ENCODE results near the gene MPST.

The MPST gene

GRCh38 chr22:37057226-37057625 is 37.7 kb downstream of the MPST start:
- Mint-ChIP-seq H3K36me3 (peaks cover 79% of the 10 kb centered on the region), H3K27ac (no peak overlapping the region), H3K4me1 (peaks cover 47% of the 10 kb centered on the region), H3K4me3 (no peak overlapping the region), H3K9me3 (no peaks in the 10 kb centered on the region)
- ATAC-seq (no peak), DNase-seq (ENCODE audit: low spot score in 2 of 2) (no peak)

DNA sequence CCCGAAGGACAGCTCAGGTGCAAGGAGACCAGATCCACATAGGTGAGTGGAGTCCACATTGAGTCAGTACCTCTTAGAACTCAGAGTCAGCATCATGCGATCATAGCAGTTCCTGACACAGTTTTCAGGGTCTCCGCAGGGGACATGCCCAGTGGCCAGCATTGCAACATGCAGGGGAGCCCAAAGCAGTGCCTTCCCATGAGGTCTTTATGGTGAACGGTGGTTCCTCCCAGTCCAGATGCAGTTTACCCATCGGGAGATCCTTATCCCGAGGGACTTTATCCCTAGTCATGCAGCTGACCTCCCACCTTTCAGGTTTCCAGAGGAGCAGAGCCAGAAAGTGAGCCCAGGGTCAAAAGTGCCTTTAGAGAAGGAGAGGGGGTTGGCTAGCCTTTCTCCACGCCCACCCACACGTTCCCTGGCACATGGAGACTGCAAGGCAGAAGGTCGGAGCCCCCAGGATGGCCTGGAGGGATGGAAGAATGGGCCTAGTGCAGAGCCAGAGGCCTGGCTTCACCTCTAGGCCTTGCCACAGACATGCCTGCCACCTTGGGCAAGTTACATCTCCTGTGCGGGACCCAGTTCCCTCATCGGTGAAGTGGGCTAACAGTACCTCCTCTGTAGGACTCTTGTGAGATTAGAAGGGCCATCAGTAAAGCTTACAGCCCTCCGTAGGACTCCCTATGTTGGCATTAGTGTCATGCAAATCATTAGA is 38.4 kb downstream of the MPST start:
- DNase-seq (ENCODE audit: low spot score in 2 of 2) (no peak), ATAC-seq (no peak)
- Mint-ChIP-seq H3K4me1 (peaks cover 45% of the 10 kb centered on the region), H3K27ac (peak overlapping the region; percentile 17), H3K4me3 (no peak overlapping the region), H3K9me3 (no peaks in the 10 kb centered on the region), H3K36me3 (peaks cover 86% of the 10 kb centered on the region)

- DNase-seq (ENCODE audit: low spot score in 2 of 2), result no peak
- Mint-ChIP-seq H3K9me3 (no peaks in the 10 kb centered on the region), H3K4me1 (peaks cover 41% of the 10 kb centered on the region), H3K27ac (no peak overlapping the region), H3K36me3 (peaks cover 93% of the 10 kb centered on the region), H3K4me3 (no peak overlapping the region)
- ATAC-seq, result no peak
Observed at GRCh38 chr22:37058917-37059701, 39.6 kb downstream of the MPST start.

- peak overlapping the region; percentile 74 for H3K4me3 Mint-ChIP-seq
- ATAC-seq (peak; percentile 58), DNase-seq (ENCODE audit: low spot score in 2 of 2) (no peak)
- H3K36me3 Mint-ChIP-seq, result peaks cover 96% of the 10 kb centered on the region
- H3K9me3 Mint-ChIP-seq, result no peaks in the 10 kb centered on the region
- H3K27ac Mint-ChIP-seq, result peak overlapping the region; percentile 88
- peaks cover 48% of the 10 kb centered on the region for H3K4me1 Mint-ChIP-seq
Observed at GRCh38 chr22:37059876-37060449, 40.4 kb downstream of the MPST start.

GRCh38 chr22:37060801-37061610 is 41.5 kb downstream of the MPST start:
- peaks cover 100% of the 10 kb centered on the region for H3K36me3 Mint-ChIP-seq
- peaks cover 48% of the 10 kb centered on the region for H3K4me1 Mint-ChIP-seq
- peak overlapping the region; percentile 88 for H3K27ac Mint-ChIP-seq
- no peaks in the 10 kb centered on the region for H3K9me3 Mint-ChIP-seq
- H3K4me3 Mint-ChIP-seq, result peak overlapping the region; percentile 74
- ATAC-seq (peak; percentile 82), DNase-seq (ENCODE audit: low spot score in 2 of 2) (peak; percentile 44 to 78)

GRCh38 chr22:37061611-37062375 is 42.3 kb downstream of the MPST start:
- ATAC-seq, result no peak
- Mint-ChIP-seq H3K4me3 (peak overlapping the region; percentile 74), H3K9me3 (no peaks in the 10 kb centered on the region)

DNA sequence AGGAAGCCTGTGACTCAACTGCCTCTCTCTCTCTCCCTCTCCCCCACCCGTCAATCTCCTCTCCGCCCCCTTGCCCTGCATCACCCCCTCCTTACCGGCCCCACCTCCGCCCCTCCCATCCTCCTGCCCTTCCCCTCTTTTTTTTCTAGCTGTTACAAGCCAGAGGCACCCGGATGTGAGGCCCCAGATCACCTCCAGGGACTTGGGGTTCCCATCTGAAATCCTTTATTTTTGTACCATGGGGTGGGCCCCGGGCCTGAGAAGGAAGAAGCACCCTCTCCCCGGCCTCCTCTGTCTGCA is 42.8 kb downstream of the MPST start:
- peaks cover 50% of the 10 kb centered on the region for H3K4me1 Mint-ChIP-seq
- DNase-seq (ENCODE audit: low spot score in 2 of 2), result no peak
- no peaks in the 10 kb centered on the region for H3K9me3 Mint-ChIP-seq
- no peak for ATAC-seq
- peaks cover 100% of the 10 kb centered on the region for H3K36me3 Mint-ChIP-seq
- H3K27ac Mint-ChIP-seq, result peak overlapping the region; percentile 88
- H3K4me3 Mint-ChIP-seq, result peak overlapping the region; percentile 74

More at GRCh38 chr22:37061611-37062375, 42.3 kb downstream of the MPST start:
- no peak for DNase-seq (ENCODE audit: low spot score in 2 of 2)
- Mint-ChIP-seq H3K4me1 (peaks cover 54% of the 10 kb centered on the region), H3K36me3 (peaks cover 100% of the 10 kb centered on the region), H3K27ac (peak overlapping the region; percentile 88)

GRCh38 chr22:37062702-37063381 is 43.3 kb downstream of the MPST start:
- ATAC-seq (no peak), DNase-seq (ENCODE audit: low spot score in 2 of 2) (no peak)
- H3K27ac Mint-ChIP-seq, result peak overlapping the region; percentile 88
- no peaks in the 10 kb centered on the region for H3K9me3 Mint-ChIP-seq
- H3K4me1 Mint-ChIP-seq, result peaks cover 52% of the 10 kb centered on the region
- H3K4me3 Mint-ChIP-seq, result peak overlapping the region; percentile 27
- H3K36me3 Mint-ChIP-seq, result peaks cover 100% of the 10 kb centered on the region

GRCh38 chr22:37063431-37064420 is 44.2 kb downstream of the MPST start:
- peak overlapping the region; percentile 88 for H3K27ac Mint-ChIP-seq
- H3K4me3 Mint-ChIP-seq, result no peak overlapping the region

GRCh38 chr22:37064553-37064952 is 45.0 kb downstream of the MPST start:
- ATAC-seq, result no peak
- DNase-seq (ENCODE audit: low spot score in 2 of 2), result no peak
- peaks cover 56% of the 10 kb centered on the region for H3K4me1 Mint-ChIP-seq
- peak overlapping the region; percentile 88 for H3K27ac Mint-ChIP-seq
- no peaks in the 10 kb centered on the region for H3K9me3 Mint-ChIP-seq
- no peak overlapping the region for H3K4me3 Mint-ChIP-seq
- peaks cover 90% of the 10 kb centered on the region for H3K36me3 Mint-ChIP-seq

More at GRCh38 chr22:37063431-37064420, 44.2 kb downstream of the MPST start:
- peaks cover 56% of the 10 kb centered on the region for H3K4me1 Mint-ChIP-seq
- no peaks in the 10 kb centered on the region for H3K9me3 Mint-ChIP-seq
- DNase-seq (ENCODE audit: low spot score in 2 of 2) (no peak), ATAC-seq (no peak)
- peaks cover 98% of the 10 kb centered on the region for H3K36me3 Mint-ChIP-seq

DNA sequence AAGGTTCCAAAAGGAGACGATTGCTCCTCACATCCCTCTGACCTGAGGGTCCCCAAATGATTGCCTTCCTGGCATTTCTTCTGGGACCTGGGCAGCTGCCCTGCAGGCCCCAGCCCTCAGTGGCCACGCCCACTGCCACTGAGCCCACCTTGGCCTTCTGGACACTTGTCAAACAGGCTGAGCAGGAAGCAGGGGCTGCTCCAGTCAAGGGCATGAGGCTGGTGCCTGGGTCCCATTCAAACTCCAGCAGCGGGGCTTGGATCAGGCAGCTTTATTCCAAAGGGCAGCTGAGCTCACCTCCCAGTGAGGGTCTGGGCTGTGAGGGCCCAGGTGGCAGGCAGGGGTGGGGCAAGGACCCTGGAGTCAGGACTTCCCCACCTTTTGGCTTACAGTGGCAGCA is 45.6 kb downstream of the MPST start:
- H3K9me3 Mint-ChIP-seq, result no peaks in the 10 kb centered on the region
- peaks cover 83% of the 10 kb centered on the region for H3K36me3 Mint-ChIP-seq
- no peak for ATAC-seq
- H3K4me3 Mint-ChIP-seq, result no peak overlapping the region
- peak overlapping the region; percentile 88 for H3K27ac Mint-ChIP-seq
- no peak for DNase-seq (ENCODE audit: low spot score in 2 of 2)
- H3K4me1 Mint-ChIP-seq, result peaks cover 50% of the 10 kb centered on the region

GRCh38 chr22:37065961-37066360 is 46.4 kb downstream of the MPST start:
- Mint-ChIP-seq H3K27ac (peak overlapping the region; percentile 82), H3K4me1 (peaks cover 43% of the 10 kb centered on the region), H3K9me3 (no peaks in the 10 kb centered on the region), H3K4me3 (no peak overlapping the region), H3K36me3 (peaks cover 76% of the 10 kb centered on the region)
- ATAC-seq (no peak), DNase-seq (ENCODE audit: low spot score in 2 of 2) (no peak)

- peaks cover 34% of the 10 kb centered on the region for H3K4me1 Mint-ChIP-seq
- no peak overlapping the region for H3K4me3 Mint-ChIP-seq
Observed at GRCh38 chr22:37067428-37067827, 47.9 kb downstream of the MPST start.

More at GRCh38 chr22:37067428-37067827, 47.9 kb downstream of the MPST start:
- no peak for ATAC-seq
- Mint-ChIP-seq H3K36me3 (peaks cover 61% of the 10 kb centered on the region), H3K27ac (peak overlapping the region; percentile 82), H3K9me3 (no peaks in the 10 kb centered on the region)
- no peak for DNase-seq (ENCODE audit: low spot score in 2 of 2)

Data from stimulated activated effector memory CD8-positive, alpha-beta T cell treated with anti-CD3 and anti-CD28 coated beads, Interleukin-12 subunit alpha, Interleukin-12 subunit beta, amount 100 ng/mL, for 72 hours (primary cell).